Measurements from ENCODE around the gene B3GAT2. TPM values are rescaled to one million over a fixed set of nuclear protein-coding genes. Genes with fewer than 3 reads are reported as not detected.

B3GAT2 gene
- polyA plus RNA-seq, 1 donor (not counting 4 experiments of a cell fraction or from before 2014, with no cell fraction given): 0.01 TPM

GRCh38 chr6:70985156-70985555 lies 28.3 kb upstream of the B3GAT2 start:
- Histone ChIP-seq H3K4me2 (ENCODE audit: control insufficient read depth, extremely low read depth, insufficient read depth, low read depth, low read length) (no peak overlapping the region), H3K4me1 (ENCODE audit: control insufficient read depth, extremely low read depth, insufficient read depth, low read length) (no peaks in the 10 kb centered on the region), H3K27me3 (ENCODE audit: control insufficient read depth, extremely low read depth, insufficient read depth, low read length) (no peaks in the 10 kb centered on the region), H3K4me3 (ENCODE audit: control insufficient read depth in 2 of 3, extremely low read depth in 1 of 3, insufficient read depth in 2 of 3, low read depth in 1 of 3, low read length in 3 of 3) (no peak overlapping the region), H3K36me3 (ENCODE audit: control insufficient read depth in 2 of 2, extremely low read depth in 1 of 2, insufficient read depth in 2 of 2, low read length in 2 of 2) (no peaks in the 10 kb centered on the region), H3K79me2 (ENCODE audit: control insufficient read depth, insufficient read depth, low read length) (no peaks in the 10 kb centered on the region), H3K9me1 (ENCODE audit: control insufficient read depth, extremely low read depth, insufficient read depth, low read length) (no peaks in the 10 kb centered on the region), H3K9me3 (ENCODE audit: control insufficient read depth, low read depth, low read length) (no peaks in the 10 kb centered on the region), H3K27ac (ENCODE audit: control insufficient read depth, insufficient read depth, low read length) (no peak overlapping the region), H3K9ac (ENCODE audit: control insufficient read depth, extremely low read depth, insufficient read depth, low read length) (no peak overlapping the region), H2AFZ (ENCODE audit: control insufficient read depth, low read length) (no peak overlapping the region), H4K20me1 (ENCODE audit: control insufficient read depth, extremely low read depth, insufficient read depth, low read length) (no peaks in the 10 kb centered on the region)
- dilution Hi-C loops (cut with MboI; ENCODE audit: extremely low pct_ligation_motif_present, low sequenced_read_pairs): no loop called here
- no peak for FAIRE-seq
- TF ChIP-seq EZH2 (IDR thresholded peaks at IDR 0.05; ENCODE audit: low read length) (no peak), CTCF (optimal IDR thresholded peaks at IDR 0.05 in 1 of 3, IDR thresholded peaks at IDR 0.05 in 1 of 3, conservative IDR thresholded peaks at IDR 0.05 in 1 of 3; ENCODE audit: extremely low read depth in 1 of 3, insufficient read depth in 2 of 3, low read length in 3 of 3) (no peak)
- DNase-seq (ENCODE audit: low read depth, low spot score): no peak

- Histone ChIP-seq H4K20me1 (ENCODE audit: control insufficient read depth, extremely low read depth, insufficient read depth, low read length) (no peaks in the 10 kb centered on the region), H3K9me3 (ENCODE audit: control insufficient read depth, low read depth, low read length) (no peaks in the 10 kb centered on the region), H3K27ac (ENCODE audit: control insufficient read depth, insufficient read depth, low read length) (no peak overlapping the region), H3K9ac (ENCODE audit: control insufficient read depth, extremely low read depth, insufficient read depth, low read length) (no peak overlapping the region), H3K79me2 (ENCODE audit: control insufficient read depth, insufficient read depth, low read length) (no peaks in the 10 kb centered on the region), H3K27me3 (ENCODE audit: control insufficient read depth, extremely low read depth, insufficient read depth, low read length) (no peaks in the 10 kb centered on the region), H3K9me1 (ENCODE audit: control insufficient read depth, extremely low read depth, insufficient read depth, low read length) (no peaks in the 10 kb centered on the region), H2AFZ (ENCODE audit: control insufficient read depth, low read length) (no peak overlapping the region), H3K4me2 (ENCODE audit: control insufficient read depth, extremely low read depth, insufficient read depth, low read depth, low read length) (no peak overlapping the region), H3K4me1 (ENCODE audit: control insufficient read depth, extremely low read depth, insufficient read depth, low read length) (no peaks in the 10 kb centered on the region), H3K4me3 (ENCODE audit: control insufficient read depth in 2 of 3, extremely low read depth in 1 of 3, insufficient read depth in 2 of 3, low read depth in 1 of 3, low read length in 3 of 3) (no peak overlapping the region), H3K36me3 (ENCODE audit: control insufficient read depth in 2 of 2, extremely low read depth in 1 of 2, insufficient read depth in 2 of 2, low read length in 2 of 2) (no peaks in the 10 kb centered on the region)
- FAIRE-seq: no peak
- dilution Hi-C loops (cut with MboI; ENCODE audit: extremely low pct_ligation_motif_present, low sequenced_read_pairs): no loop called here
- TF ChIP-seq EZH2 (IDR thresholded peaks at IDR 0.05; ENCODE audit: low read length): no peak
- no peak for TF ChIP-seq CTCF (optimal IDR thresholded peaks at IDR 0.05 in 1 of 3, IDR thresholded peaks at IDR 0.05 in 1 of 3, conservative IDR thresholded peaks at IDR 0.05 in 1 of 3; ENCODE audit: extremely low read depth in 1 of 3, insufficient read depth in 2 of 3, low read length in 3 of 3)
- no peak for DNase-seq (ENCODE audit: low read depth, low spot score)
These were observed 25.9 kb upstream of the B3GAT2 start for GRCh38 chr6:70982747-70983146.
